Activated CD4-positive, alpha-beta T cell treated with anti-CD3 and anti-CD28 coated beads for 1 hour (primary cell): Measurements from ENCODE around the gene MYO7B.

Source experiments
- DNase-seq: peaks from one replicate; pipeline ENCODE4 v3.0.0-alpha.2; 2020

The MYO7B gene

GRCh38 chr2:127685410-127686080 is 150.1 kb downstream of the MYO7B start:
- no peak for DNase-seq
